ENCODE results near the gene CEPT1.

DNA sequence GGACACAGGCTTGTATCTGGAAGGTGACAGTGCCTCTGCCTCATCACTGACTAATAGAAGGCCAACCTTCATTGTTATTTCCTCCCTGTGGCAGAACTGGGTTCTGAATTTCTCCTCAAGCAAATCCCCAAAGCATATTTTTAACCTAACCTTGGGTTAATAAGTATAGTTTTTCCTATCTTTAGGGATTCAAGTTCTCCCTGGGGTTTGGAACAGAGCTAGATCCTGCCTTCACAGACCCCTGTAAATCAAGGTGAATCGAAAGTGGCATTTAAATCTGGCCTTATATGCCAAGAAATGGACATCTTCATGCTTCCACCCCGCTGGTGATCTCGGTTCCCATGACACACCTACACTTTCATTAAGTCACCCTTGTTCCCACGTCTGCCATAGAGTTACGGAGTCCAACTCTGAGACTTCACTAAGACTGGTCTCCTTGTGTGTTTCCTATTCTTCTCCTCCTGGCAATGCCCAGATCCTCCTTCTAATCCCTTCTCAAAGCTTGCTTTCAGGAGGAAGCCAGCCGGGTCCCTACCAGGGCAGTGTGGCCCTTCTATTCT is 83.2 kb downstream of the CEPT1 start:
- TF ChIP-seq, protein P1, sequence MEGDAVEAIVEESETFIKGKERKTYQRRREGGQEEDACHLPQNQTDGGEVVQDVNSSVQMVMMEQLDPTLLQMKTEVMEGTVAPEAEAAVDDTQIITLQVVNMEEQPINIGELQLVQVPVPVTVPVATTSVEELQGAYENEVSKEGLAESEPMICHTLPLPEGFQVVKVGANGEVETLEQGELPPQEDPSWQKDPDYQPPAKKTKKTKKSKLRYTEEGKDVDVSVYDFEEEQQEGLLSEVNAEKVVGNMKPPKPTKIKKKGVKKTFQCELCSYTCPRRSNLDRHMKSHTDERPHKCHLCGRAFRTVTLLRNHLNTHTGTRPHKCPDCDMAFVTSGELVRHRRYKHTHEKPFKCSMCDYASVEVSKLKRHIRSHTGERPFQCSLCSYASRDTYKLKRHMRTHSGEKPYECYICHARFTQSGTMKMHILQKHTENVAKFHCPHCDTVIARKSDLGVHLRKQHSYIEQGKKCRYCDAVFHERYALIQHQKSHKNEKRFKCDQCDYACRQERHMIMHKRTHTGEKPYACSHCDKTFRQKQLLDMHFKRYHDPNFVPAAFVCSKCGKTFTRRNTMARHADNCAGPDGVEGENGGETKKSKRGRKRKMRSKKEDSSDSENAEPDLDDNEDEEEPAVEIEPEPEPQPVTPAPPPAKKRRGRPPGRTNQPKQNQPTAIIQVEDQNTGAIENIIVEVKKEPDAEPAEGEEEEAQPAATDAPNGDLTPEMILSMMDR (IDR thresholded peaks at IDR 0.05; ENCODE audit: insufficient read depth, low read length, poor library complexity, severe bottlenecking) = no peak
- no peak for TF ChIP-seq EZH2phosphoT487 (conservative IDR thresholded peaks at IDR 0.05; ENCODE audit: low read length)
